ENCODE data around the gene MDP1.
A peak's percentile ranks its signal among the peaks of the same experiment; 100 is the strongest.

The MDP1 gene

DNA sequence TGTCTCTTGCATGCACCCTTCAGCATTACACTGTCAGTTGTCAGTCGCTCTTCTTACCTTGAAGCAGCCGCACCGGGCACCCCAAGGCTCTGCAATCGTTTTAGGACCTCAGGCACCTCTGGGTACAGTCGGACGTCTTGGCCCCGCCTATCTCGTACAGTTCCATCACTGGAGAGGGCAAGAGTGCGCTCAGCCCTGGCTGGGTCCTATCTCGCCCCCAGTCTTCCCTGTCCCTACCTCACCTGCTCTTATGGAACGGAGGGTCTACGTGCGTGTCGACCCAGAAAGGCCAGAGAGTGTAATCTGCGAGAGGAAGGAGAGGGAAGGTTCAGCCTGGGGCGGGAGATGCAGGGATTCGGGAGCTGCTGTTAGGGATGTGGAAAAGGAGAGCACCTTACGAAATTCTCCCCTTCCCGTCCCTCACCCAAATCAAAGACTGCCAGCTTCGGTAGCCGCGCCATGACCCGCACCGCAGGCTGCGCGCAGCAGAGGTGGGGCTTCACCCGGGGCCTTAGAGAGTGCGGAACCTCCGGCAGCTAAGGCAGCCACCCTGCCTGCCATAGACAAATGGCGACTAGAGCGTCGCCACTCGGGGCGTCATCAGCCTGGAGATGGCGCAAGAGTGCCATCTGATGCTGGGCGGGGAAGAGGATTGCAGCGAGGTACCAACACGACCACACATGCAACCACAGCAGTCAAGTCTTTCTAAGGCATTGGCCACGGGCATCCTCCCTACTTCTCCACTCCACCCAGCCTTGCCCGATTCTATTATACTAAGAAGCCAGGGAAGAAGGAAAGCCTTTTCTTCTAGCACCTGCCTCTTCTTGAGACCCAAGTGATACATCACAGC is at the start of gene MDP1:
MDP1 (minus strand) TSS at position 572 of the 850 bp plus-strand sequence; CDS start at position 461, 111 bp downstream.
- DNase-seq = peak; percentile 30

DNA sequence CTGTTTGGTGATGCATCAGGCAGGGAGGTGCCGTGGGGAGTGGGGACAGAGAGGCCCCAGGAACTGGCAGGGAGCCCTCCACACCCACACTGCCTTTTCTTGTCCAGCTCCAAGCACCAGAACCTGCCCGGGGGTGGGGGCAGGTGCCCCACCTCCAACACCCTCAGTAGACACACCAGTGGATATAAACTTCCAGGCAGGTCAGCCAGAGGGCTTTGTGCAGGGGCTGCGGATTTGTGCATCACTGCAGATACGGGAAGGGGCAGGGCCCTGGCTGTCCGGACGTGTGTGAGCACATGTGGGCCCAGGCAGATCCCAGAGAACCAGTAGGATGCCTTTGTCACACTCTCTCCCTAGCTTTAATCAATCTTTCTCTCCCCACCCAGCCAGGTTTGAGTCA is 48.4 kb upstream of the MDP1 start:
- DNase-seq = no peak

DNA sequence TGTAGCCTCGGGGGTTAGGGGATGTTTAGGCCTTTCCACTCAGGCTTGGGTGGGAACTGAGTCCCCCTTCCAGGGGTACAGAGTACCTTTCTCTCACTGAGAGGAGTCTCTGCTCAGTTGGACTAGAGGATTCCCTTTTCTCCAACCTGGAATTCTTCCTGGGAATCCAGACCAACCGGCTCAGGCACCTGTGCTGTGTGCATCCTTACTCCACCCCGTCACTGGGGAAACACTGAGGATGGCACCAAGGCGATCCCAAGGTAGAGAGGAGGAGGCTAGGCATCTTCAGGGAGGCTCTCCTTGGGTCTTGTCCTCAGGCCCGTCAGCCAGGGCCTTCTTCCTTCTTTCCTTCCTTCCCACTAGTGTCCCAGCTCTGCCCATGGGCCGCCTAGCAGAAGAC is 48.0 kb upstream of the MDP1 start:
- no peak for DNase-seq

DNA sequence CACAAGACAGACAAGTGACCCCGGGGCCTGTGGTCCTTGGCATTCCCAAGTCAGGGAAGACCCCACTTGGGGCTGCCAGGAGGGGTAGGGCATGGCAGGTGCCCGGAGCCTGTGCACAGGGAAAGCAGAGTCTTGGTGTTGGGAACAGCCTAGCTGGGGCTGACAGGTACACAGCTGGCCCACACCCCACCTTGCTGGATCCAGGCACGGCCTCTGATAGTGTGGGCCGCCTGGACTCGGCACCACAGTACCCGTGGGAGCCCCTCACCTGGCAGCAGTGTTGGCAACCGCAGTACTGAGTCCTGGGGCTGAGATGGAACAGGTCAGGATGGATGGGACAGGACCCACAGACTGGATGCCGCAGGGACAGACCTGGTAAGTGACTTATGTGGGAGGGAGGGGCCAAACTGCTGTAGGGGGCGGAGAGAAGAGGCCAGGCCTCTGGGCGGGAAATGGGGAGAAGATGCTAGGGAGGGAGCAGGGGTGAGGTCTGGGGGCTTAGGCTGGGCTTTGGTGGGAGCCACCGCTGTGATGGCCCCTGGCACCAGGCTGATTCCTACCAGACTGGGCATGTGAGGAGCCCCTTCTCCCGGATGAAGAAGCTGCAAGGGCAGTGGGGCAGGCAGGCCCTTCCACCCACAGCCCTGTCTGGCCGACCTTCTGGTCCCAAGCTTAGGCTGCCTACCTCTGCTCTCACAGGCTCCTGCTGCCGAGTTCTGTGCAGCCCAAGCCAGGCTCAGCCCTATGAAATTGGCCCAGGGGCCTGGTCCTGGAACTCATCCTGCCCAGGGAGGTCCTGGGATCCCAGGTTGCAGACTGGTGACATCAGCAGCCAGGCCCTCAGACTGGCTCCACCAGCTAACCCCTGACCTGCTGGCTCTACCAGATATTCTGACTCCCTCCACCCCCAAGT is 47.2 kb upstream of the MDP1 start, which contains the start of gene TGM1:
TGM1 (minus strand) TSS at position 357 of the 913 bp plus-strand sequence. CDS start 825 bp downstream, outside the sequence.
- no peak for DNase-seq

DNA sequence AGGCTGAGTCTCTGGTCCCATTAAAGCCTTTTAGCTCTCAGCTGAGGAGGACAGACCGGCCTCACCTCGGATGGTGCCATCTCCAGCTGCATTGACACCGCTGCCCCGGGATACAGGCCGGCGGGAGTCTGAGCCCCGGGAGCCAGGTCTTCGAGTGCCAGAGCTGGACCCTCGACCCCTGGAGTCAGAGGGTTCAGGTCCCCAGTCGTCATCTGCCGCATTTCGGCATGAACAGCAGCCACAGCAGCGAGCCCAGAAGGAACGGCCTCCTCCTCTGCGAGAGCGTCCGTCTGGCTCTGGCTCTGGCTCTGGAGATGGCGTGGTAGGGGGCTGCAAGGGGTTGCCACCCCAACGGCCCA is 46.1 kb upstream of the MDP1 start:
- no peak for DNase-seq

DNA sequence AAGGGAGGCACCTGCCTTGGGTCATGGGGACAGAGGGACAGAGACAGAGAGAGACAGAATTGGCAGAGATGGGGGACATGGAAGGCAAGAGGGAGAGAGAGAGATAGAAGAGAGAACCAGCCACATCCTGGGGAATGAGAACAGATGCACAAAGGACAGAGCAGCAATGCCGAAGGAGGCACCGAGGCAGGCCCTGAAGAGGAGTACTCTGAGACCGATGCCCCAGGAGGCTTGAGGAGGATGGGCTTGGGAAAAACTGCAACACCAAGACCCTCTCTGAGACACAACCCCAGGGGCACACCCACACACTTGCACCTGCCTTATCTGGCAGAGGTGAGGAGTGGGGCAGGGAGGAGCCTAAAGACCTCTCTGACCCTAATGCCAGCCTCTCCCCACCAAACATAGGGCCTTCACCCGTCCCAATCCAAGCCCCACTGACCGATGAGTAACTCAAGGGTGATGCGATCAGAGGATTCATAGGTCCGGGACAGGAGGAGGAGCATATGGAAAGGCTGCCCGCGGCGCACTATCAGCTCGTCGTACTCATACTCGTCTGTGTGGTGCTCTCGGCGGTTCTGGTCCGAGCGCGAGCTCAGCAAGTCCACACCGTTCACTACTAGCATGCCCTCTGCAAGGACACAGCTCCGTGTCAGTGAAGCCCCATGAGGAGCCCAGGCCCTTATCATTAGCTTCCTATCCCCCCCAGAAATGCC is 45.5 kb upstream of the MDP1 start:
- no peak for DNase-seq

DNA sequence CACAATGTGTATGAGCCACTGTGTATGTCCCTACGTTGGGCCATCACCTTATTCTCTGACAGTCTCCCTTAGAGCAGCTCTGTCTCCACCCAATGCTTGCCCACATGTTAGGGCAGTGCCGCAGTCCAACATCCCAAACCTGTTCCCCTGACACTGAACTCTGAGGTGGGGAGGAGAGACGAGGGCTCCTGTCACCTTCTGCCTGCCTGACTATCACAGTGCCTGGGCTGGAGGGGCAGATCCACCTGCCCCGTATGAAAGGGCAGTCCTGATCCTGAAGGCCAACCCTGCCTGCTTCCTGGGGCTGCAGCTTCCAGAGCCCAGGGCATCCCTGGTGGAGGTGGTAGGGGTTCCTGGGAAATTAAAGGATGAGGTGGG is 44.9 kb upstream of the MDP1 start:
- DNase-seq = no peak

DNA sequence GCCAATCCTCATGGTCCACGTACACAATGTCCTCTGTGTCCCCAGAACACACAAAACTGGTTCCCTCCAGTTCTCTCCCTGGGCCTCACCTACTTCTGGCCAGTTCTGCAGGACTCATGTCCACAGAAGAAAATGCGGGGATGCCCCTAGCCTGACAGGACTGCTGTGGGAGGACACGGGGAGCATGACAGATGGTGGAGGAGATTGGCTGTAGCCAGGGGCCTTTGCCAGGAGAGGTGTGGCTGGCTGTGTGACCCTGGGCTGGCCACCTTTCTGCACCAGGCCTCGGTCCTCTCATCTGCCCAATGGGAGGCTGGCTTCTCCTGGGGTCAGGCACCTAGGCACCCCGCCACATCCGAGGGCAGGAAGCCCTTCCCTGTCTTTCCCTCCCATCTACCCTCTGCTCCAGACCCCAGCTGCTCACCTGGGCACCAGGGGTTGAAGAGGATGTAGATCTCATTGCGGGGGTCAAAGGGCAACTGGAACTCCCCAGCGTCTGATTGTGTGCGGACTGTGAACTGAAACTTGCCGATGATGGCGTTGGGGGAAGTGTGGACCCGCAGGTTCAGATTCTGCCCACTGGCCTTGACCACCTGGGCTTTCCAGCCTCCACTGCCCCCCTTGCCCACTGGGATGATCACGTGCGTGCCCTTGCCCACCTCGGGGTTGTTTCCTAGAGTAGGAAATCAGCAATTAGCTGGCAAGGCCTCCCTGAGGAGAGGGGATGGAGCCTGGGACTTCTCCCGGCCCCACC is 44.3 kb upstream of the MDP1 start:
- DNase-seq = no peak

DNA sequence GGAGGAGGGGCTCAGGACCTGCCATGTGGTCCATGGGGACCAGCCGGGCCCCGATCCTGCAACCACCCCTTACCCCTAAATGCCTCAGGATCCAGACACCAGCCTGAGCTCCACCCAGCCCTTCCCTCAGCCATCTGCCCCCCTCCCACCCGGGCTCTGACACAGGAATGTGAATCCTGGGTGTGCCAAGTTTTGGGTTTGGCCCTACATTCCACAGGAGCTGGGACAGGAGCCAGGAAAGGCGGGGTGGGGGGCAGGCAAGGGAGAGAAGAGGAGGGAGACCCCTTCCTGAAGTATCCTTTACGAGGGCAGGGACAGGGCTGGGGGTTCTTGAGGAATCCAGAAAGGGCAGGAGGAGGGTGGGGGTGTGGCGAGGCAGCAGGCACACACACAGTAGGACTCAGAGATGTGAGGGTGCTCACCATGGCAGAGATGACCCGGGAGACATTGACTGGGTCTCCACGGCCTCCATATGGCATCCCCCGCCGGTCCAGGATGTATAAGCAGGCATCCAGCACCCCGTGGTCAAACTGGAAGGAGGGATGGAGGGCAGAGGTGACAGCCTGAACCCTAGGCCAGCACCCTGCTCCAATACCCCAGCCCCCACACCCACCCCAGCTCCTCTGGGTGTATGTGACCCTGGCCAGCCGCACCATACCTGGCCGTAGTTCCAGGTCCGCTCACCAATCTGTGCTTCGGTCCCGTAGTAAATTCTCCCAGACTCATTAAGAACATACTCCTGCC is 43.6 kb upstream of the MDP1 start:
- DNase-seq = no peak

DNA sequence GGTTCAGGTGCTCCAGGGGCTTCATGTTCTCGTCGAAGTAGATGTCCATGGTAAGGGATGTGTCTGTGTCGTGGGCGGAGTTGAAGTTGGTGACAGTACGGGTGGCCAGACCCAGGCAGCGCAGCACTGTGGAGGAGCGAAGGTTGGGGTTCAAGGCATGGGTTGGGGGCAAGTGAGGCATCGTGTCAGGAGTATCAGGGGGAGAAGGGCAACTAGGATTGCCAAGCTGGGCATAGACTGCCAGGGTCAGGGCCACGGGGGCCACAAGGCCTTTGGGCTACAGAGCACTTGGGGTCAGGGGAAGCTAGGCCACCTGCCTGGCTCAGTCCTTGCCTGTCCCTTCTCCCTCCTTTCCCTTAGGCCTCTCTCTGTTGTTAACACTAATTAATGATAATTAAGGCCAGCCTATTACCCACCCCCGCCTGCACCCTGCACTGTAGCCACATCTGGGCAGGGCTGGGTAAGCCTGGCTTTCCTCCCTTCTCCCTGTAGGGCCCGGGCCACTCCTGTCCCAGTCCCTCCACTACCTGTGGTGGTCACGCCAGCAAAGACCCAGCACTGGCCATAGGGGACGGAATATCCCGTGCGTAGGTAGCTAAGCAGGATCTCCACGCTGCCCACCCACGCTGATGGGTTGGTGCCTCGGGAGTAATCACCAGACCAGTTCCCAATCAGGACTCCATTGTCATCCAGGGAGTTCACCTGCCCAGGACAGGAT is 42.8 kb upstream of the MDP1 start:
- no peak for DNase-seq

DNA sequence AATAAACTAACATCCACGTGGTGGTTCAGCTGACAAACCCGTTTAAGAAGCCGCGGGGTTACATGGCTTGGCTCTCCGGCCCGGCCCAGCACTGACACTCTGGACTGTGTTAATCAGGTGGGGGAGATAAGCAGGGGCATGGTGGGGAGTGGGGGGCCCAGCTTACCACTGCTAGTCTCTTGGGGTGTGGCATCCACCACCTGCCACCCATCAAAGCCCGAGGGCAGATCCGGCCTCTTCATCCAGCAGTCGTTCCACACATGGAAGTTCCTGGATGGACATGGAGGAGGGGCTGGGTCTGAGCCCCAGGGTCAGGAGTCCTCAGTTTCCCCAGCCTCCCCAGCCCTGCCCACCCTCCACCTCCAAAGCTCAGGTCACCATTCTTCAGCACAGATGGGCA is 42.3 kb upstream of the MDP1 start:
- no peak for DNase-seq

DNA sequence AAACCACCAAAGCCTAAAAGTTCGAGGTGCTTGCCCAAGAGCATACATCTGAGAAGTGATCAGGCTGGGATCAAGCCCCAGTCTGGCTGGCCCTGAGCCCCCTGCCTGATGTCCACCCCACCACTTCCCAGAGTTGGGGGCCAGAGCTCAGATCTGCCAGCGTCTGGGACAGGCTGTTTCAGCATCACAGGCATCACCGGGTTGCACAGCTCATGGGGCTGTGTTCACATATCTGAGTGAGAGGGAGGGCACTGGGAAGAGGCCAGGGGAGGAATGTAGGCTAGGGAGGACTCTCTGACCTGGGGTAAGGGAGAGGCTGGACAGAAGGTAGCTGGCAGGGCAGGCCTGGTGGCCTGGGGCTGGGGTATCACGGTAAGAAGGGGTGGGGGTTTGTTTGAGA is 41.1 kb upstream of the MDP1 start:
- no peak for DNase-seq

DNA sequence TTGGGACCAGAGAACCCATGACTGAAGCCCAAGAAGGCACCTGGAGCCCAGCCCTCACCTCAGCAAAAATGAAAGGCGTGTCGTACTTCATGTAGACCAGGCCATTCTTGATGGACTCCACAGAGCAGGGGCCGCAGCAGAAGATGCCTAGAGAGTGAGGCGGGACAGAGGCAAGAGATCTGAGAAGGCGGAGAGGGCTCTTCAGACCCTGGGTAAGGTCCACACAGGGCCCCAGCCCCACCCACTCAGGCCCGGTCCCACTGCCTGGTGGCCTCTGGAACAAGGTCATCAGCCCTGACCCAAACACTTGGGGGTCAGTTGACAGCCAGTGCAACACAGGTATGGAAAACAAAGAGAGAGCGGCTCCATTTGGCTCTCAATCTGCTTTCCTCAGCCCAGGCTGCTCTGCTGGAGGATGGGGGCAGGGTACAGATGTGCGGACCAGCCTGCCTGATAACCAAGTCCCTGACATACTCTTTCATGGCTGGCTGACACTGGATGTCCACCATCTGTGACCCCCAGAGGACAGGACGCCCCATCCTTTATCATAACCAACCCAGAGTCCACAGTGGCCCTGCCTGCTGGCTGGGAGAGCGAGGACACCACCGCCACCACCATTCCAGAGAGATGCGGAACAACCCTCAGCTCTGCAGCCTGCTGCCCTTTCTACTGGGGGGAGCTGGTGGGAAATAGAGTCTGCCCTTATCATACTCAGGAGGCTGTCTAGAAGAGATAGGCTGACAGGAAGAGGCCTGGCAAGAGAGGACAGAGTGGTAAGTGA is 40.3 kb upstream of the MDP1 start:
- no peak for DNase-seq

DNA sequence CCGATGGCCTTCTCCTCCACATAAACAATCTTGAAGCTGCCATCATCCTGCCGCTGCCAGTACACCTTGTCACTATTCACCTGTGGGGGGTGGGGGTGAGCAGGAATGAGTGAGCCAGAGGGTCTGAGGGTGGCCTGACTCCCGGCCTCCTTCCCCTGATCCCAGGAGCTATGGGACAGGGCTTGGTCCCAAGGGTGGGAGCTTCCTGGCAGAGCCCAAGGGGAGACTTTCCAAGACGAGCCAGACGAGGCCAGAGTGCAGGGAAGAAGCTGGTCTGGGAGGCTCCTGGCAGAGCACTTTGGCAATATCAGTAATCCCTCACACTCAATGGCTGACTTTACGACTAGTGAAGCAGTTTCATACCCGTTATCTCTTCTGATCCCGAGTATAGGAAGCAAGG is 39.6 kb upstream of the MDP1 start:
- DNase-seq = no peak

DNA sequence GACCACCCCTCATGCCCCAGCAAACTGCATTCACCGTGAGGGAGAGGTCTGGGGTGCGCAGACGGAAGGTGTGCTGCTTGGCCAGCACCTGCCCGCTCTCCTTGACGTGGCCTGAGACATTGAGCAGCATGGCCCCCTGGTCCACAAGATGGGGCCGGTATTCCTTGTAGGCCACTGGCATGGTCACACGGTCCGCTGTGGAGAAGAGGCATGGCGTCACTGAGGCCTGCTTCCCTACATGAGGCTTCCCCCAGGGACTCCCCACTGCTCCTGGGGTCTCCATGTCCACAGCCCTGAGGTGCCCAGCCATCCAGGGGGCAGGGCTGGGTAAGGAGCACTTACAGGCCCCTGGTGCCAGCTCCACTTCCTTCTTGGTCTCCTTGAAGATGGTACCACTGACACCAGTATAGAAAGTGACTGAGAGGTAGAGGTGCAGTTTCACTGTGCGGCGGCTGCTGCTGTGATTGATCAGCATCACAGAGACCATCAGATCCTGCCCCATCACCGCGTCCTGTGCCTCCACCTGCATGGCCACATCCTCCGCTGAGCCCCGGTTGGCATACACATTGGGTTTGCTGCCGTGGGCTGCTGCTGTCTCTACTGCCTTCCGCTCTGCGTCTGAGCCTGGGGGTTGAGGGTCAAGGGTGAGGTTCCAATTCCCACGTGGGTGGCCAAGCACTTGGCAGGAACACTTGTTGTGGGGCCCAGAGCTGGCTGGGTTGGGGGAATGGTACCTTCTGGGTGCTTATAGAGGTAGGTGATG is 38.9 kb upstream of the MDP1 start:
- no peak for DNase-seq

DNA sequence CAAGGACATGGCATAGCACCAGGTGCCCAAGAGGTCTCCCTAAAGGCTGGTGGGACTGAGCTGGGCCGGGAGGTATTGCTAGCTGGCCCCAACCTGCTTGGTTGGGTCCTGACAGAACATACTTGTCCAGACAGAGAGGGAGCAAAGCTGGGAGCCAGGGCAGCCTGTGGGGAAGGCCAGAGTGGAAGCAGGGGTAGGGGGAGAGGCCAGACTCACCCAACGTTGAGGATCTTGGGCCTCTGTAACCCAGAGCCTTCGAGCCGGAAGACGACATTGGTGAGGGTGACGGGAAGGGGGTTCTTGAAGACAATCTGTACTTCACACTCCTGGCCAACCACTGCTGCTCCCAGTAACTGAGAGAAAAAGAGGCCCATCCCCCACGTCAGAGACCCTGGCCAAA is 38.1 kb upstream of the MDP1 start:
- DNase-seq = no peak

DNA sequence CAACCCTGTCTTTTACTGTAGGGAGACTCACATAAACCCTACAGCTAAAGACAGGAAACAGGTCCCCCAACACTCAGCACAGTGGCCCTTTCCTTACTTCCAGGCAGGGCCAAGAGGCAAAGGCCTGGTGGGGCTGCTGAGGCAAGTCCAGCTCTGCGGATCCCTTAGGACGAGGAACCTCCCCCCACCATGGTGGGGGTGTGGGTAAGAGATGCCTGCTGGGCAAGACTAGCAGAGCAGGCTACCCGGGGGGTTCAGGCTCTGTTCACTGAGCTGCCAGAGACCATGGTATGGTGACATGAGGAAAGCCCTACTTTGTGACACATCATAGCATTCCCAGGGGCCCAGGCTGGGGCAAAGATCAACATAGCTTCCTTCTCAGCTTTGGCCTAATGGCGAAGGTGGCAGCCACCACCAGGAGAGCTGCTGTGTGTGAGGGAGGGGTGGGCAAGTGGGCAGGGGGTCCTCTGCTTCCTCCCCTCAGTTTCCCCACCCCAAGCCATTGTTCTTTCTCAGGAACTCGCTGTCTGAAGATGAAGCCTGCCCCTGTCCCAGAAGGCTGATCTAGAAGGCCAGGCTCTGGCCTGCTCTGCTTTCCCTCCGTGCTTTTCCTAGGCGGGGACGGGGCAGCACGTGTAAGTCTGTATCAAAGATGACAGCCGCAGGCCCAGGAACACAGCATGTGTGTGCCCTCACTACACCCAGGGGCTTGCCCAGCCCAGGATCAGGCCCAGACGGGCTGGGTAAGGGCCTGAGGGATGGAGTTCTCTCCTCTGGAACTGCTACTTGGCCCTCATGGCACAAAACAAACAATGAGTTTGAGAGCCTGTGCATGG is 36.6 kb upstream of the MDP1 start:
- DNase-seq = no peak

DNA sequence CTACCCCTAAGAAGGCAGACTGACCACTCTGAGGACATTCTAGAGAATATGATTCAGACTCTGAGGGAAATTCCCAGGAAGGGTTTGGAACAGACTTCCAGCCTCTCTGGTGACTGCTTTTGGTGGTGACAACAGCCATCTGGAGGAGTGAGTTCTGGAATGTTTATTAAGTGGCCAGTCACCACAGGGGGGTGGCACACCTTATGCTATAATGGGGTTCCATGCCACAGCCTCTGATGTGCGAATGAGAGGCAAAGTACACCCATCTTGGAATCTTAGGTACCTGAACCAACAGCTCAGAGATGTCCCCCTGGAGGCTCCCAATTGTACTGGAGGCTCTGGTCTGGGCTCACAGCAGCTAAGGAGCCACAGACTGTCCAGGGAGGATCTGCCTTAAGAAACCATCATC is 36.0 kb upstream of the MDP1 start:
- no peak for DNase-seq

DNA sequence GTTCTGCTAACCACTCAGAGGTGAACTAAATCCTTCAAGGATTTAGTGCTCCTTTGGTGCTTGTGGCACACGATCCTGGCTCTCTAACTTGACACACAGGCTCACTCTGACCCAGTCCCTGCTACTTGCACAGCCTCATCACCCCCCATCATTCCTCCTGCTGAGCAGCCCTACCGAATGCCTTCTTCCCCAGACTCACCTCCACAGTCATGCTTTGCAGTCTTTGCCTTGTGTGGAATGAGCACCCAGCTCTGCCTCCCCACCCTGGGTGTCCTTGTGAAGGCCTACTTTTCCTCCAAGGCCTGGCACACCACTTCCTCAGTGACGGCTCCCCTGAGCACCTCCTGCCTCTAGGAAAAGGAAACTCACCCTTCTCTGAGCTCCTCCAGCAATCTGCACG is 34.5 kb upstream of the MDP1 start:
- no peak for DNase-seq

All from T1000 (cell line).